PC-9 (cell line): Measurements from ENCODE around the gene C10orf71. TPM values are rescaled to one million over a fixed set of nuclear protein-coding genes. Genes with fewer than 3 reads are reported as not detected.

Experiments used
- BruUV-seq: library from RNA; stranded (reverse); fragments of 400-500 nt; replicated peaks from 2 replicates; lab custom pipeline; 2021; lab: Mats Ljungman, UMichigan
- CTCF ChIA-PET: fragments of 300-600 bp; sonication (Branson Sonifier 250); formaldehyde crosslinking; loops from one replicate; lab custom pipeline; 2022; ENCODE audit warnings: antibody characterized with exemption; lab: Charles Lee
- POLR2A ChIA-PET: fragments of 300-600 bp; sonication (Branson Sonifier 250); formaldehyde crosslinking; loops from one replicate; lab custom pipeline; 2022; ENCODE audit warnings: antibody characterized with exemption; ENCODE audit not compliant: unreplicated experiment; lab: Charles Lee
- DNase-seq, 2 experiments: peaks; one replicate each; pipeline versions ENCODE4 v3.0.0 to v3.0.0-alpha.2; 2015 to 2022; ENCODE audit warnings: mixed read lengths in 1 of 2
- H2AFZ ChIP-seq: fragments of 200-600 bp; sonication (generic); 2 replicates; pipeline ENCODE4 v1.8.1; 2017; ENCODE audit warnings: antibody characterized with exemption
- H3F3A ChIP-seq: fragments of 200-600 bp; sonication (generic); 2 replicates; pipeline ENCODE4 v1.8.1; 2017; ENCODE audit warnings: antibody characterized with exemption, mild to moderate bottlenecking, low read depth; ENCODE audit not compliant: insufficient read depth
- H3K27ac ChIP-seq: fragments of 200-600 bp; sonication (generic); 2 replicates; pipeline ENCODE4 v1.6.1; 2016; ENCODE audit warnings: mixed run types
- H3K27me3 ChIP-seq: fragments of 200-600 bp; sonication (generic); 2 replicates; pipeline ENCODE4 v1.6.1; 2016; ENCODE audit warnings: low read depth, mixed run types; ENCODE audit not compliant: insufficient read depth
- H3K36me3 ChIP-seq: fragments of 200-600 bp; sonication (generic); 2 replicates; pipeline ENCODE4 v1.6.1; 2016; ENCODE audit warnings: low read depth, mixed run types
- H3K4me1 ChIP-seq: fragments of 200-600 bp; sonication (generic); replicated peaks from 2 replicates; pipeline ENCODE4 v1.6.1; 2016; ENCODE audit warnings: mixed run types; ENCODE audit not compliant: insufficient read depth
- H3K4me2 ChIP-seq: fragments of 200-600 bp; sonication (generic); 2 replicates; pipeline ENCODE4 v1.6.1; 2017; ENCODE audit warnings: mixed run types
- H3K4me3 ChIP-seq: fragments of 200-600 bp; sonication (generic); 2 replicates; pipeline ENCODE4 v1.6.1; 2016; ENCODE audit warnings: mixed run types
- H3K79me2 ChIP-seq: fragments of 200-600 bp; sonication (generic); 2 replicates; pipeline ENCODE4 v1.6.1; 2017; ENCODE audit warnings: low read depth, mixed run types
- H3K9me2 ChIP-seq: fragments of 200-600 bp; sonication (generic); 2 replicates; pipeline ENCODE4 v1.8.1; 2017; ENCODE audit warnings: mild to moderate bottlenecking; ENCODE audit not compliant: insufficient read depth
- H3K9me3 ChIP-seq: fragments of 200-600 bp; sonication (generic); 2 replicates; pipeline ENCODE4 v1.8.1; 2016; ENCODE audit warnings: low read depth; ENCODE audit not compliant: insufficient read depth
- H4K20me1 ChIP-seq: fragments of 200-600 bp; sonication (generic); 2 replicates; pipeline ENCODE4 v1.8.1; 2017; ENCODE audit not compliant: insufficient read depth
- EZH2 ChIP-seq: fragments of 200-600 bp; sonication (generic); IDR thresholded peaks from 2 replicates; pipeline ENCODE4 v1.8.0; 2017; ENCODE audit warnings: antibody characterized with exemption, low read depth
- intact Hi-C: fragments of 100-400 bp; cut with micrococcal nuclease; formaldehyde crosslinking; loops from one replicate; pipeline ENCODE4 v1.10.0; 2022; ENCODE audit not compliant: unreplicated experiment
- total RNA-seq: library from RNA; stranded (reverse); gene quantifications from 2 replicates; pipeline ENCODE4 v1.2.3, GENCODE V29; 2021
- TF ChIP-seq, protein P1 (sequence below): fragments of 200-600 bp; sonication (generic); conservative IDR thresholded peaks from 2 replicates; pipeline ENCODE4 v1.6.1; 2017; ENCODE audit warnings: mixed run types, antibody characterized with exemption, mild to moderate bottlenecking, moderate library complexity

The C10orf71 gene
- total RNA-seq, 1 experiment from 2014 or later, result not detected

DNA sequence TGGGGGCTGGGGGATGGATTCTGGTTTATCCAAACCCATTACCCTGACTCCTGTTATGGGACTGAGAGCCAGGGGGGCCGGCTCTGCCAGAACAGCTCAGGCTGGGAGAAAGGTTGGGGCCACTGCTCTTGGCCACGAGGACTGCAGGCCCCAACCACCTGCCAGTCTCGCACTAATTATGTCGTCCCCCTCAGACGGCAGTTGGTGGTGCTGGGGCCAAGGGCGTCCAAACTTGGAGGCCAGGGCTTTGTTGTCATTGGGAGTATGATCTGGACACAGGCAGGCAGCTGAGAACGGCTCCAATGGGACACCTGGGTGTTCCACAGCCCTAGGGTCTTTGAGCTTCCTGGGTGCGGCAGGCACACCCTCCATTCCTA, 62.2 kb downstream of the C10orf71 start:
- DNase-seq, result no peak
- Histone ChIP-seq H3K4me1 (no peaks in the 10 kb centered on the region), H2AFZ (no peak overlapping the region), H3F3A (no peaks in the 10 kb centered on the region), H3K4me3 (no peak overlapping the region), H4K20me1 (no peaks in the 10 kb centered on the region), H3K27me3 (peaks cover 56% of the 10 kb centered on the region), H3K36me3 (no peaks in the 10 kb centered on the region), H3K27ac (no peak overlapping the region), H3K4me2 (no peak overlapping the region), H3K9me3 (0 out of 2 replicates have a peak, but pooled peaks cover 3% of the 10 kb centered on the region), H3K79me2 (no peaks in the 10 kb centered on the region), H3K9me2 (peaks cover 4% of the 10 kb centered on the region; the same call in 1 of the 2 replicates)
- intact Hi-C loops, result no loop called here
- POLR2A ChIA-PET, result no interaction called here
- no TSS peak for BruUV-seq
- CTCF ChIA-PET, result no interaction called here
- no peak for TF ChIP-seq EZH2
- TF ChIP-seq, protein P1, sequence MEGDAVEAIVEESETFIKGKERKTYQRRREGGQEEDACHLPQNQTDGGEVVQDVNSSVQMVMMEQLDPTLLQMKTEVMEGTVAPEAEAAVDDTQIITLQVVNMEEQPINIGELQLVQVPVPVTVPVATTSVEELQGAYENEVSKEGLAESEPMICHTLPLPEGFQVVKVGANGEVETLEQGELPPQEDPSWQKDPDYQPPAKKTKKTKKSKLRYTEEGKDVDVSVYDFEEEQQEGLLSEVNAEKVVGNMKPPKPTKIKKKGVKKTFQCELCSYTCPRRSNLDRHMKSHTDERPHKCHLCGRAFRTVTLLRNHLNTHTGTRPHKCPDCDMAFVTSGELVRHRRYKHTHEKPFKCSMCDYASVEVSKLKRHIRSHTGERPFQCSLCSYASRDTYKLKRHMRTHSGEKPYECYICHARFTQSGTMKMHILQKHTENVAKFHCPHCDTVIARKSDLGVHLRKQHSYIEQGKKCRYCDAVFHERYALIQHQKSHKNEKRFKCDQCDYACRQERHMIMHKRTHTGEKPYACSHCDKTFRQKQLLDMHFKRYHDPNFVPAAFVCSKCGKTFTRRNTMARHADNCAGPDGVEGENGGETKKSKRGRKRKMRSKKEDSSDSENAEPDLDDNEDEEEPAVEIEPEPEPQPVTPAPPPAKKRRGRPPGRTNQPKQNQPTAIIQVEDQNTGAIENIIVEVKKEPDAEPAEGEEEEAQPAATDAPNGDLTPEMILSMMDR, result no peak

DNA sequence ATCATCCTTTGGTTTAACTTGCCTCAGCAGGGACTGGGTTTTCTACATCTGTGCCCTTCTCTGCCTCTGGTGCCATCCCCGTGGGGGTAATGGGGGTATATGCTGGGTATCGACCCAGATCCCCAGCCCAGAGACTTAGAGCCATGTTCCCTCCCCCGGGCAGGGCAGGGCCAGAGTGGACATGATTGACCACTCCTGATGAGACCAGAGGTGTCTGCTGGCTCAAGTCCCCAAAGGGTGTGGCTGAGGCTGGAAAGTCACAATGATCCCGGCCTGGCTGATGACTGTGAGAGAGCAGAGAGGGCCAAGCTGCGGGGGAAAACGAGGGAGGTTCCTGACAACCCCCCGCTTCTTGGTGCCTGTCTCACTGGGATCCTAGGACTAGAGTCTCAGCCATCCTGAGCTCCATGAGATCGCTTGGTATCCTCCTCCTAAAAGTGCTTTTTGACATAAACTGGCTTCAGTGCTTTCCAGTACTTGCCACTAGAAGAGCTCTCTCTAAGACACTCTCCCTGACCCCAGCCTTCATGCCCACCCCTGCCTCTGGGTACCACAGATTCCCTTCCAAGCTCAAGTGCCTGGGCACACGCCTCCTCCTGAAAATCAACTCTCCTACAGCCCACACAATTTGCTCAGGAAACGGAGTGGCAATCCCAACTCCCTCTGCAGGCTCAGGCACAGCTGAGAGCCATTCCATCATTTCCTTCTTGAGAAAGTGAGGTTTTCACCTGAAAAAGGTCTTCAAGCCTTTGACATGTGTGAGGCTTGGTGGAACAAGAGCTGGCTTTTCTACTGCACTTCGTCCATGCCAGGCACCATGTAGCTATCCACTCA, 63.0 kb downstream of the C10orf71 start:
- POLR2A ChIA-PET, result no interaction called here
- CTCF ChIA-PET, result no interaction called here
- no peaks in the 10 kb centered on the region for H3K36me3 ChIP-seq
- no peak overlapping the region for H3K4me3 ChIP-seq
- no peaks in the 10 kb centered on the region for H3K79me2 ChIP-seq
- intact Hi-C loops, result no loop called here
- H3K9me3 ChIP-seq, result 0 out of 2 replicates have a peak, but pooled peaks cover 3% of the 10 kb centered on the region
- no peak overlapping the region for H2AFZ ChIP-seq
- peaks cover 61% of the 10 kb centered on the region for H3K27me3 ChIP-seq
- BruUV-seq, result no TSS peak
- H3K4me1 ChIP-seq, result no peaks in the 10 kb centered on the region
- DNase-seq, result no peak
- H3K4me2 ChIP-seq, result no peak overlapping the region
- H3F3A ChIP-seq, result no peaks in the 10 kb centered on the region
- no peaks in the 10 kb centered on the region for H3K9me2 ChIP-seq
- H3K27ac ChIP-seq, result no peak overlapping the region
- TF ChIP-seq EZH2, result no peak
- TF ChIP-seq, protein P1, result no peak
- H4K20me1 ChIP-seq, result no peaks in the 10 kb centered on the region

- DNase-seq, result no peak
- no peaks in the 10 kb centered on the region for H3F3A ChIP-seq
- no peak for TF ChIP-seq EZH2
- TF ChIP-seq, protein P1, result no peak
Observed at GRCh38 chr10:49362596-49363260, 63.8 kb downstream of the C10orf71 start.

More at GRCh38 chr10:49362596-49363260, 63.8 kb downstream of the C10orf71 start:
- H3K4me1 ChIP-seq, result no peaks in the 10 kb centered on the region
- no peaks in the 10 kb centered on the region for H3K9me2 ChIP-seq
- H3K9me3 ChIP-seq, result no peaks in the 10 kb centered on the region
- BruUV-seq, result no TSS peak
- H3K79me2 ChIP-seq, result no peaks in the 10 kb centered on the region
- no peak overlapping the region for H2AFZ ChIP-seq
- no peak overlapping the region for H3K4me3 ChIP-seq
- H4K20me1 ChIP-seq, result no peaks in the 10 kb centered on the region
- ChIA-PET POLR2A (no interaction called here), CTCF (no interaction called here)
- intact Hi-C loops, result no loop called here
- no peak overlapping the region for H3K27ac ChIP-seq
- no peaks in the 10 kb centered on the region for H3K36me3 ChIP-seq
- H3K27me3 ChIP-seq, result peaks cover 61% of the 10 kb centered on the region
- H3K4me2 ChIP-seq, result no peak overlapping the region
